GM18498 (cell line): ENCODE measurements around the gene NRF1.

Experiments used
- ATAC-seq: cut with Tn5 transposase; IDR thresholded peaks from one replicate; pipeline ENCODE4 v1.9.1; 2021; ENCODE audit warnings: mild to moderate bottlenecking, moderate library complexity; ENCODE audit not compliant: unreplicated experiment

NRF1 gene

DNA sequence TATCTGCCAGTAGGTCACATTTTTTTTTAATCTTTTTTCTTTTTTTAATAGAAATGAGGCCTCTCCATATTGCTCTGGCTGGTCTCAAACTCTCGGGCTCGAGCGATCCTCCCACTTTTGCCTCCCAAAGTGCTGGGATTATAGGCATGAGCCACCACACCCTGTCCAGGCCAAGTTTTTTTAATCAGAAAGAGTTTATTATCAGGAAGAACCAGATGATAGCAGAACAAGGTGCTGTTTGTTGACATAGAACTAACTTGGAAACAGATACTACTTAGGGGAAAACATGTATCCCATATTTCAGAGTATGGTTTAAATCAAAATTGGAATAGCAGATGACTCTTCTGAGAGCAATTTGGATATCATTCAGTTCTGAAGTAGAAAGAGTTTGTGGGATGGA lies 118.6 kb downstream of the NRF1 start:
- no peak for ATAC-seq

DNA sequence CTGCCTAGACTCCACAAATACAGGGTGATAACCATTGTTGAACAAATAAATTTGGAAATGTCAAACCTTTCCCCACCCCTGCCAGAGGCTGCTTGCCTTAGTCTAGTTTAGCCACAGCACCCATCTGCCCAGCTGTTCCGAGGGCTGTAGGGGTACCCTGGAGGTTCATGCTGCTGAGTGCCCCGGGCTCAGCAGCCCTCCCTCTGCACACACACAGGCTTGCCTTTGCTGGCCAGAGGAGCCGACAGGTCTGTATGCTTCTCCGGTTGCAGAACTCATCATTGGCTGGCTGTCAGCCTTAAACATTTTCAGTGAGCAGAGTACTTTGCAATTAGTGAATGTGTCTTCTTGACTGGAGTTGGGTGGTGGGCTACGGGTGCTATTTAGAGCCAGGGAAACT lies 122.9 kb downstream of the NRF1 start:
- no peak for ATAC-seq

DNA sequence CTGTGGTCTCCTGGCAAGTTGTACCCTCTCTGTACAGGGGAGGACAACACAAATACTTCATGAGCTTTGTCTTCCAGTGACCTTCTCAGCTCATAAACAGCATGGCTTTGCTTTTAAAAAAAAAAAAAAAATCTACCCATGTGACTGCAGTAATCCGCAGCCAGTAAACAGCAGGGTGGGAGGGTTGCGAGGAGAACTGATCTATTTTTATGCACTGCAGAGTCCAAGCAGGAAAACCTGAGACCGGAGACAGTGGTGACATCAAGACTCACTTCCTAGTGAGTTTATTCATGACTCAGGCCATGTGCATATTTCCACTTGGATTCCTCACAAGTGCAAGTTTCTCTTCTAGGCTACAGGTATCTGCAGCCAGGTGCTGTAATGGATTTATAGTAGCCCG lies 127.9 kb downstream of the NRF1 start:
- no peak for ATAC-seq

GRCh38 chr7:129740574-129741410 lies 129.3 kb downstream of the NRF1 start:
- no peak for ATAC-seq

DNA sequence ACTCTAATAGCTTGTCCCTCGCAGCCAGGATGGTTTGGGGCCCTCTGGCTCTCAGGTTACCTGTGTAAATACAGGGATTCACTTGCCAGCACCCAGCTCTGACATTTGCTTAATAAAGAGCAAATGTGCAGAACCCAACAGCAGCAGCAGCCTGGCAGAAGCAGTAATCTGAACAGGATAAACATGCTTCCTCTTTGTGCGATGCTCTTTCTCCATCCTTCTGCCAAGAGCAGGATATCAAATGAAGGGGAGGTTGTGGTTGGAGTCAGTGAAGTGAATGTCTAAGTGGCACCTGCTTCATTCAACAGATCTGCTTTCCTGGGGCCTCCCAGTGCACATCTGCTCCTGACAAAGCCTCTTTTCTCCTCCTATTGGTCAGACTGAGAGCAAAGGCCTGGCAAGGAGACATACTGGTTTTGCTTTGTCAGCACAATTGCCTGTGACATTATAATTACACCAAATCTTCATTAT lies 130.3 kb downstream of the NRF1 start:
- no peak for ATAC-seq

GRCh38 chr7:129742256-129742655 lies 130.7 kb downstream of the NRF1 start:
- no peak for ATAC-seq

DNA sequence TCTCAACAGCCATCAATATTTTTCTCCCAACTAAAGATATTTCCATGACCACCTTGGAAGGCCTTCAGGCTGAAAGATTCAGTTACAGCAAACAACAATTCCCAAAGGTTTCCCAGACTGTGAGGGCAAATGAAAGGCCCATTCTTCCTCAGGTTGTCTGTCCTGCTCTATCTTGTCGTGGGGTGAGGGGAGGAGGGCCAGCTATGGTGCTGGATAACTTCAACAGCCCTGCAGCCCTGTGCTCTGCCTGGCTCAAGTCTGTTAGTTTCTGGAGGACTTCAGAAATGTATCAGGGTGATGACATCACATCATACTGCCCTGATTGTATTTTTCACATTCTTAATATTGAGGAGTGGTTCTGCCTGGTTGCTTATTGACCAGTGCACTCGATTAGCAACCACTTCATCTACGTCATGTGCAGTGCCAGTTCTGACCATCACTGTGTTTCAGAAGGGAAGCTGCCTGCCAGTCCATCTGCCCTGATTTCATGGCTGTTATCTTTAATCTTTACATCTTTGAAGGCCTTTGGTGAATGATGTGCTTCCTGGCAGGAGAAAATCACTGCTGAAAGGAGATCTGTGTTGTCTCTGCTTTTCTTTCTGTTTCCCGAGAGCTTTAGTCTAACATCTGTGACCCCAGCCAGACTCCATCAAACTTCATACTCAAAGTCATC lies 135.5 kb downstream of the NRF1 start:
- no peak for ATAC-seq

DNA sequence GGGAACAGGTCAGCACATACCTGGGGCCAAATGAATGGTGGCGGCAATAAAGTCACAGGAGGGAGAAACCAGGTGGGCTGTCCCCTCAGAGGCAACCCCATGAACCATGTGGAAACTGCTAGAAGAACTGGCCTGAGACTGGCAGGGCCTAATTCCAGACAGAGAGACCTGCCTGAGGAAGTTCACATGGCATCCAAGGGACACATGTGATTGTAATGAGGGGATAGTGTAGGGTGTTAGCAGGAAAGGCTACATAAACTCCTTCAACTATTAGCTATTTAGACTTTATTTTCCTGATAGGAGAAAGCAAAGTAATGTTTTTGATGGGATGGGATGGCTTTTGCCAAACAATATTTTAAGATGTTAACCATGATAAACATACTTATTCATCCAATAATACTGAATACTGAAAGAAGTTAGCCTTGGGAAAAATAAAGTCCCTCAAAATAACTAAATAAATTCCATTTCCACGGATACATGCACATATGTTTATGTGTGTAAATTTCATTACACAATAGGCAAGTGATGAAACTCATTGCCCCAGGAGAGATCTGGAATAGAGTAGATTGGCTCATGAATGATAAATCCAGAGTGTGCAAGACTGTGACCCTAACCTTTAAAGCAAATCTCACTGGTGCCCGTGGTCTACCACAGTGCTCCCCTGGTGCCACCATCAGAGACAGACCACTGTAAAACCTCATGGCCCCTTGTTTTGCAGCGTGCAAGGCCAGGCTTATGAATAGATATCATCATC lies 137.0 kb downstream of the NRF1 start:
- no peak for ATAC-seq

GRCh38 chr7:129750091-129750490 lies 138.6 kb downstream of the NRF1 start:
- no peak for ATAC-seq

DNA sequence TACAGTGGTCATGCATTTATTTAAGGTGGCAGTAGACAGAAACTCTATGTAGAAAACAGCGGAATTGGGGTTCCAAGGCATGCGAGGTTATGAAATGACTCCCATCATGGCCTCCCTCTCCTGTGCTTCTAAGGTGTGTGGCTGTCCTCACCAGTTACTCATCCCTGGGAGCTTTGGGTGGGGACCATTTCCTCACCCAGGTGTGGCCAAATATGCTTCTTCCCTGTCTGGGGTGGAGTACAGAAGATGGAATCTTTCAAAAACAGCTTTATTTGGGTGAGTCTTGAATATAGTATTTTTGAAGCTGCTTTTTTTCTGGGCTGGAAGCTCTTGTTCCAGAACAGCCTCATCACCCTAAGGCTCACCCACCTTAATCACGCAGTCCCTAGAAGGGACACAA lies 139.0 kb downstream of the NRF1 start:
- ATAC-seq: no peak

DNA sequence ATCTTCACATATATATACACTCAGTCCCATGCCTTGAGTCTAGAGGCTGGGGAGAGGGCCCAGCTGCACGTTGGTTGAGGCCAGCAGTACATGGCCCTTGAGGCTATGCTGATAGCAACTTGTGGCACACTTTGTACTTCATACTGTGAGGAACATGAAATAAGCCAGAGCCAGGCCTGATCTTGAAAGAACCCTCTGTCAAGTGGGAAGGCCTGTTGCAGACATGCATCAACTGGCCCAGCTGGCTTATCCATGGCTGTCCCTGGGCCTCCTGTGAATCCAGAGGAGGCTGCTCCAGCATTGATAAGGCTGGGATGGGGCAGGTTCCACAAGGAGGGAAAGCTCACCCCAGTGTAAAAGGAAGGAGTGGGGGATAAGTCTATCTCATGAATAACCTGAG lies 140.4 kb downstream of the NRF1 start:
- ATAC-seq: no peak

DNA sequence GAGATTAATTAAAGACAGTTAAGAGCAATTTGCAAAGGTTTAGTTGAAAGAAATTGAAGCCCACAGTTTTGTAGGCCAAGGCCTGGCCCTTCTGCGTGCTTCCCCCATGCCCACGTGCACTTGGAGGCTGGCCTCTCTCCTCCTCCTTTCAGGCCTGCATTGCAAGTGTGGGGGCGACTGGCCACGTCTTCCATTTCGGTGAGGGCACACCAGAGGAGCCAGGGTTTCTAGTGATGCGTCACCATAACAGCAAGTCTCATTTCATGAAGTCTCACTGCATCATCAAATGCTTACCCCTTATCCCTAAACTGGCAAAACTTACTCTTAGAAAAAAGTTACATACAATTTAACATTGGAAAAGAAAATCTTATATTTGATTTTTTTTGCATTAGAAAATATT lies 141.2 kb downstream of the NRF1 start:
- no peak for ATAC-seq

- ATAC-seq: no peak
These were observed 142.9 kb downstream of the NRF1 start for GRCh38 chr7:129754406-129754805.

DNA sequence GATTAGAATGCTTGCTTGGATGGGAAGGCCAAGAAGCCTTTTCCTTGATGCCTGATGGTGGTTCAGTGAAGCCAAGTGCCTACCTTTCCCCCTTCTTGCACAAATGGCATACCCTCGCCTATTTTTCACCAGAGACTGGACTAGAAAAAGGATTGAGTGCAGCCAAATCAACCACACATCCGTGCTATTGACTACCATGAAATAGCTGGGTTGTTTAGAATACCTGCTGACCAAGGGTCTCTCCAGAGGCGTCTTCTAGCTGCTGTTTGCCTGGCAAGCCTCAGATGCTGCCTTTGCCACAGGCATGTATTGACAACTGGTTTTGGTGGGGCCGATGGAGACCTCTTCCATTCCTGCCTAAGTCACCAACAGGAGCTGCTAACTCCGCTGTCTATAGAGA lies 146.5 kb downstream of the NRF1 start:
- ATAC-seq: no peak

- ATAC-seq: no peak
These were observed 151.0 kb downstream of the NRF1 start for GRCh38 chr7:129762387-129762969.

DNA sequence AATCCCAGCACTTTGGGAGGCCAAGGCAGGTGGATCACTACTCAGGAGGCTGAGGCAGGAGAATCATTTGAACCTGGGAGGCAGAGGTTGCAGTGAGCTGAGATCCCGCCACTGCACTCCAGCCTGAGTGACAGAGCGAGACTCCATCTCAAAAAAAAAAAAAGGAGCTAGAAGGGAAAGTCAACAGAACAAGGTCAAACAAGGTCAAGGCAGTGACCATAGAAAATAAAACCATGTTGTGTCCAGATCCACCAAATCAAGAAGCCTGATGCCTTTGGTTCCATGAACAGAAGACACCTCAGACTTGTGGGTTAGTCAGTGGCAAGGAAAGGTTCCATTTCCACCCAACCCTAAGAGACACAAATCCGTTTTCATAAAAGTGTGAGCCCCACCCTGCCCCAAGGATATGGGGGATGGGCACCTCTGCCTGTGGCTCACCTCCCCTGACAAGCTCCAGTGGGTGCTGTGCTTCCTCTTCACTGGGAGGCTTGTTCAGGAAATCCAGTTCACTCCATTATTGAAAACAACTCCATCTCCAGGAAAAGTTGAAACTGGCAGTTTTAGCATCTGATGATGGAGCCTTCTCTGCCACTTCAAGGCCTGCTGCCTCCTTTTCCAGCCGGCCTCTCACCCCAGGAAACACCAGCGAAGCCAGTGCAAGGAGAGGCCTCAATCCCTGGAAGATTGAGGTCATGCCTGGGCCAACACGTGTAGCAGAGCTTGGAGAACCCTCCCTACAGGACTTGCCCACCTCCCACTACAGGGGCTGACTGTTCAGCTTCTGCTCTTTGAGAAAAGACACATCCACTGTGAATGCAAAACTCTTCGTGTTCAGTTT lies 152.9 kb downstream of the NRF1 start:
- ATAC-seq: no peak

DNA sequence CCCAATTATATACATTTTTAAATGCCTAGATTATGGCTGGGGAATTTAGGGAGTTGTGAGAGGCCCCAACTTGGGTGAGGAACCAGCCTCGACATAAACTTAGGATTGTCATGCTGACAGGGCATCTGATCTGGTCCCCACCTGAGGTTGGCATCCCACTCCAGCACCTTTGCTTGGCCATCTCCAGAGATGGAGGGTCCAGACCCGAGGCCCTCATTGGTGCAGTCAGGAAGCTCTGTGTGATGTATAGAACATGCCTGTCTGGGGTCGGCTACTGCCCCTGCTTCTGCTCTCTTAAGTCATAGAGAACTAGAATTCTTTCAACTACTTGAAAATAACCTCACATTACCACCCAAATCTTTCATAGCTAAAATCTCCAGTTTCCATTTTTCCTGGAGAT lies 153.8 kb downstream of the NRF1 start:
- ATAC-seq: no peak

DNA sequence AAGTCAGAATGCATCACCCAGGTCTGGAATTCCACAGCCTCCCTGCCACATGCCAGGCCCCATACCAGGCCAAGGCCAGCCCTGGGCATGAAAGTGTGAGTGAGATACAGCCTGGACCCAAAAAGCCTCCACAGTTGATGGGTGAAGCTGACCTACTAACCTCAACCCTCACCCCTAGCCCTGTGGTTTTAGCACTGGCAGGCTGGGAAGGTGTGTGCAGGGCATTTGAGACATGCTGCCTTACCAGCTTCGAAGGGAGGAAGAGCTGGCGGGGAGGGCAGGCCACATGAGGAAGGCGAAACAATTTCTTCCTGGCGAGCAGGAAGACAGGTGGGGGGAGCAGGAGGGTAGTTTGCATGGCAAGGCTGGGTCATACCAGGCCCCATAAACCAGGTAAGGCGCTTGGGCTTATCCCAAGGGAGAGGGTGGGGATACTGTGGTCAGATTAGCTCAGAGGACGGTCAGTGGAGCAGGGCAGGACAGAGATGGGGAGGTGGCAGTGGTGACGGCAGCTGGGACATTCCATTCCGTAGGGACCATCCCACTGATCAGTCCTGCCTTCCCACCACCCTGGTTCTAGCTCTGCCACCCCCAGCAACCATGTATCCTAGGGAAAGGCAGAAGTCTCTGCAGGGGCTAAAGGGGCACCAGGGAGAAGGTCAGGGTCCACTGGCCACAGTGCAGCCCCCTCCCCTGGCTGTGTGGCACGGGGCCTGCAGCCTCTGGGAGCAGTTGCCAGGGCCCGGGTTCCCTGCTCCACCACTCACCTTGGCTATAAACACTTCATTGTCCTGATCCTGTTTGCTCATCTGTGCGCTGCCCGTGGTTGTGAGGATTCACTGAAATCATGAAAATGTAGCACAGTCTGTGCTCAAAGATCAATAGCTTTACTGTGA lies 155.8 kb downstream of the NRF1 start:
- ATAC-seq: no peak

GRCh38 chr7:129768614-129769399 lies 157.3 kb downstream of the NRF1 start:
- no peak for ATAC-seq
